HG02642 (cell line): Measurements from ENCODE around the gene KMT2E.
A peak's percentile ranks its signal among the peaks of the same experiment; 100 is the strongest.
"Not testable (repeated sequence)": the region's sequence is repeated elsewhere in the genome, so short reads cannot be mapped to it uniquely, and the experiment has no call there.

Experiments
- ATAC-seq: cut with Tn5 transposase; IDR thresholded peaks from one replicate; pipeline ENCODE4 v1.9.1; 2021; ENCODE audit warnings: mild to moderate bottlenecking; ENCODE audit not compliant: unreplicated experiment, poor library complexity

Gene KMT2E

GRCh38 chr7:105021967-105022366 lies 8.0 kb downstream of the KMT2E start:
- ATAC-seq = no peak

GRCh38 chr7:105022458-105022857 lies 8.5 kb downstream of the KMT2E start:
- ATAC-seq = no peak

- ATAC-seq = no peak
Measured at GRCh38 chr7:105024734-105025133, 10.7 kb downstream of the KMT2E start.

- no peak for ATAC-seq
Measured at GRCh38 chr7:105026750-105027149, 12.7 kb downstream of the KMT2E start.

GRCh38 chr7:105027176-105027853 lies 13.3 kb downstream of the KMT2E start:
- no peak for ATAC-seq

GRCh38 chr7:105028004-105028403 lies 14.0 kb downstream of the KMT2E start:
- ATAC-seq = peak; percentile 54

- ATAC-seq = not testable (repeated sequence)
Measured at GRCh38 chr7:105028941-105029340, 14.9 kb downstream of the KMT2E start.

- ATAC-seq = no peak
Measured at GRCh38 chr7:105030447-105030846, 16.4 kb downstream of the KMT2E start.

- ATAC-seq = no peak
Measured at GRCh38 chr7:105032553-105033214, 18.7 kb downstream of the KMT2E start.

- ATAC-seq = no peak
Measured at GRCh38 chr7:105035349-105035748, 21.3 kb downstream of the KMT2E start.

GRCh38 chr7:105036217-105037168 lies 22.5 kb downstream of the KMT2E start:
- no peak for ATAC-seq

- no peak for ATAC-seq
Measured at GRCh38 chr7:105037319-105037718, 23.3 kb downstream of the KMT2E start.

- ATAC-seq = no peak
Measured at GRCh38 chr7:105044449-105045070, 30.6 kb downstream of the KMT2E start.

GRCh38 chr7:105046414-105046813 lies 32.4 kb downstream of the KMT2E start:
- ATAC-seq = no peak

GRCh38 chr7:105047932-105048331 lies 33.9 kb downstream of the KMT2E start:
- no peak for ATAC-seq

GRCh38 chr7:105050493-105050892 lies 36.5 kb downstream of the KMT2E start:
- ATAC-seq = no peak

- ATAC-seq = not testable (repeated sequence)
Measured at GRCh38 chr7:105050899-105051298, 36.9 kb downstream of the KMT2E start.

GRCh38 chr7:105055084-105055483 lies 41.1 kb downstream of the KMT2E start:
- no peak for ATAC-seq

GRCh38 chr7:105055621-105056020 lies 41.6 kb downstream of the KMT2E start:
- ATAC-seq = no peak

GRCh38 chr7:105057472-105057871 lies 43.5 kb downstream of the KMT2E start:
- ATAC-seq = no peak
